HCT116 (cell line): Measurements from ENCODE around the gene ANKRD29. TPM values are rescaled to one million over a fixed set of nuclear protein-coding genes. Genes with fewer than 3 reads are reported as not detected.

Experiments used
- ATAC-seq: fragments of 200-7000 bp; cut with Tn5 transposase; 2 replicates; pipeline ENCODE4 v1.9.1; 2020; ENCODE audit warnings: mild to moderate bottlenecking, moderate library complexity
- BruUV-seq: library from RNA; stranded (reverse); fragments of 400-500 nt; replicated peaks from 2 replicates; lab custom pipeline; 2021; lab: Mats Ljungman, UMichigan
- CTCF ChIA-PET: fragments of 300-600 bp; sonication (Branson Sonifier 250); formaldehyde crosslinking; loops from one replicate; lab custom pipeline; 2021; ENCODE audit warnings: antibody characterized with exemption; lab: Charles Lee
- POLR2A ChIA-PET: fragments of 300-600, 350-600 bp; sonication (Branson Sonifier 250); formaldehyde crosslinking; loops from one replicate; lab custom pipeline; 2021; ENCODE audit warnings: antibody characterized with exemption; lab: Charles Lee
- RAD21 ChIA-PET, 2 experiments: fragments of 300-600 bp; sonication (Branson Sonifier 250); formaldehyde crosslinking; loops; one replicate each; lab custom pipeline; 2023; ENCODE audit warnings: low total read pairs in 2 of 2; ENCODE audit not compliant: uncharacterized antibody in 2 of 2, unreplicated experiment in 2 of 2, low non-redundant PET in 1 of 2; lab: Charles Lee
- DNase-seq: peaks from one replicate; pipeline ENCODE4 v3.0.0-alpha.2; 2010; ENCODE audit warnings: low read depth, low spot score
- H2AFZ ChIP-seq: fragments of 200-600 bp; shearing (Covaris generic), sonication (generic); 2 replicates; pipeline ENCODE4 v1.6.1; 2017; ENCODE audit warnings: low read depth, mixed run types, mixed read lengths, antibody characterized with exemption, low read length; ENCODE audit not compliant: poor library complexity, severe bottlenecking
- H3K27ac ChIP-seq: 2 replicates; pipeline ENCODE4 v1.5.1; 2012; ENCODE audit warnings: low read depth, low read length
- H3K27me3 ChIP-seq: fragments of 200-600 bp; sonication (generic); 2 replicates; pipeline ENCODE4 v1.6.1; 2016; ENCODE audit warnings: mixed run types, low read length, mixed read lengths; ENCODE audit not compliant: insufficient read depth
- H3K36me3 ChIP-seq, 2 experiments: fragments of 200-500 bp in 1 of 2; fragments of 200-600 bp in 1 of 2; sonication (Bioruptor generic) in 1 of 2; sonication (generic) in 1 of 2; 2 replicates each; pipeline versions ENCODE4 v1.5.1 to v1.6.1; 2014 to 2016; ENCODE audit warnings: low read length in 2 of 2, inconsistent platforms in 1 of 2, mixed read lengths in 1 of 2, mixed run types in 1 of 2; ENCODE audit not compliant: insufficient read depth in 2 of 2, control insufficient read depth in 1 of 2
- H3K4me1 ChIP-seq, 2 experiments: fragments of 200-600 bp in 1 of 2; sonication (generic) in 1 of 2; 2 replicates each; pipeline versions ENCODE4 v1.5.1 to v1.6.1; 2012 to 2017; ENCODE audit warnings: low read length in 2 of 2, inconsistent platforms in 1 of 2, mild to moderate bottlenecking in 1 of 2, mixed read lengths in 1 of 2, mixed run types in 1 of 2, moderate library complexity in 1 of 2; ENCODE audit not compliant: insufficient read depth in 2 of 2, control insufficient read depth in 1 of 2
- H3K4me2 ChIP-seq: fragments of 200-600 bp; sonication (generic); 2 replicates; pipeline ENCODE4 v1.6.1; 2017; ENCODE audit warnings: mixed run types, low read length, mixed read lengths
- H3K4me3 ChIP-seq, 2 experiments: fragments of 200-600 bp in 1 of 2; sonication (generic) in 1 of 2; replicated peaks in 1 of 2; 2 replicates each; pipeline ENCODE4 v1.5.1; 2011 to 2016; ENCODE audit warnings: low read length in 2 of 2, control low read depth in 1 of 2, low read depth in 1 of 2, mild to moderate bottlenecking in 1 of 2, mixed read lengths in 1 of 2, mixed run types in 1 of 2
- H3K79me2 ChIP-seq: fragments of 200-600 bp; sonication (generic); 2 replicates; pipeline ENCODE4 v1.6.1; 2017; ENCODE audit warnings: mild to moderate bottlenecking, mixed run types, low read length, moderate library complexity, mixed read lengths; ENCODE audit not compliant: insufficient read depth
- H3K9ac ChIP-seq: fragments of 200-600 bp; sonication (generic); 2 replicates; pipeline ENCODE4 v1.6.1; 2016; ENCODE audit warnings: low read length, mixed read lengths
- H3K9me2 ChIP-seq: fragments of 200-600 bp; sonication (generic), shearing (Covaris generic); 2 replicates; pipeline ENCODE4 v1.6.1; 2017; ENCODE audit warnings: mixed run types, mild to moderate bottlenecking, moderate library complexity; ENCODE audit not compliant: insufficient read depth
- H3K9me3 ChIP-seq, 2 experiments: fragments of 200-500 bp in 1 of 2; fragments of 200-600 bp in 1 of 2; sonication (Bioruptor generic) in 1 of 2; sonication (generic) in 1 of 2; 2 replicates each; pipeline ENCODE4 v1.6.1; 2014 to 2017; ENCODE audit warnings: low read length in 2 of 2, mixed read lengths in 2 of 2, inconsistent platforms in 1 of 2, low read depth in 1 of 2, mild to moderate bottlenecking in 1 of 2, mixed run types in 1 of 2, moderate library complexity in 1 of 2; ENCODE audit not compliant: control insufficient read depth in 1 of 2, insufficient read depth in 1 of 2
- H4K20me1 ChIP-seq: fragments of 200-600 bp; sonication (generic), shearing (Covaris generic); 2 replicates; pipeline ENCODE4 v1.6.1; 2017; ENCODE audit warnings: mixed run types, mild to moderate bottlenecking, moderate library complexity; ENCODE audit not compliant: insufficient read depth
- CBX3 ChIP-seq: IDR thresholded peaks from 2 replicates; pipeline ENCODE4 v1.6.1; 2012; ENCODE audit warnings: low read depth
- CTCF ChIP-seq, 3 experiments: fragments of 200-600 bp in 1 of 3; sonication (generic) in 1 of 3; IDR thresholded peaks in 2 of 3; conservative IDR thresholded peaks in 1 of 3; 2 replicates each; pipeline ENCODE4 v1.5.1; 2012 to 2017; ENCODE audit warnings: low read depth in 2 of 3, low read length in 2 of 3, antibody characterized with exemption in 1 of 3, borderline replicate concordance in 1 of 3, control low read depth in 1 of 3, mild to moderate bottlenecking in 1 of 3, mixed read lengths in 1 of 3, mixed run types in 1 of 3, moderate library complexity in 1 of 3; ENCODE audit not compliant: insufficient read depth in 1 of 3
- EGR1 ChIP-seq: IDR thresholded peaks from 2 replicates; pipeline ENCODE4 v1.6.1; 2012; ENCODE audit warnings: low read depth
- ELF1 ChIP-seq: IDR thresholded peaks from 2 replicates; pipeline ENCODE4 v1.6.1; 2012; ENCODE audit warnings: low read depth, borderline replicate concordance
- EZH2 ChIP-seq: fragments of 200-600 bp; sonication (generic); IDR thresholded peaks from 2 replicates; pipeline ENCODE4 v1.6.1; 2017; ENCODE audit warnings: antibody characterized with exemption, mixed run types
- EZH2phosphoT487 ChIP-seq: fragments of 200-600 bp; IDR thresholded peaks from 2 replicates; pipeline ENCODE4 v1.6.1; 2018; ENCODE audit warnings: antibody characterized with exemption, borderline replicate concordance
- RAD21 ChIP-seq: IDR thresholded peaks from 2 replicates; pipeline ENCODE4 v1.6.1; 2012; ENCODE audit warnings: low read depth, mild to moderate bottlenecking
- SRF ChIP-seq: IDR thresholded peaks from 2 replicates; pipeline ENCODE4 v1.6.1; 2012; ENCODE audit warnings: low read depth
- TCF7L2 ChIP-seq: IDR thresholded peaks from 2 replicates; pipeline ENCODE4 v1.7.0; 2011; ENCODE audit warnings: borderline replicate concordance, inconsistent platforms; ENCODE audit not compliant: insufficient read depth, insufficient read length; ENCODE audit errors: extremely low read depth
- intact Hi-C: fragments of 100-400 bp; cut with micrococcal nuclease; formaldehyde crosslinking; loops from 2 replicates; pipeline ENCODE4 v1.10.0; 2022
- total RNA-seq: library from RNA; stranded (reverse); gene quantifications from one replicate; pipeline ENCODE4 v1.2.1, GENCODE V29; 2021; ENCODE audit not compliant: unreplicated experiment
- TF ChIP-seq, protein P1 (sequence below): IDR thresholded peaks from 2 replicates; pipeline ENCODE4 v1.6.1; 2012
- TF ChIP-seq, protein P2 (sequence below): IDR thresholded peaks from 2 replicates; pipeline ENCODE4 v1.6.1; 2011; ENCODE audit warnings: mild to moderate bottlenecking, low read length, moderate library complexity; ENCODE audit not compliant: insufficient replicate concordance; ENCODE audit errors: extremely low read depth

The ANKRD29 gene
- total RNA-seq, 1 experiment from 2014 or later, result 8.8 TPM

- TF ChIP-seq EZH2phosphoT487 (no peak), EZH2 (no peak), CTCF (IDR thresholded peaks at IDR 0.05 in 2 of 3, conservative IDR thresholded peaks at IDR 0.05 in 1 of 3; ENCODE audit: borderline replicate concordance in 1 of 3, insufficient read depth in 1 of 3, low read depth in 2 of 3, low read length in 2 of 3) (no peak), TCF7L2 (no peak)
- TF ChIP-seq, protein P1, sequence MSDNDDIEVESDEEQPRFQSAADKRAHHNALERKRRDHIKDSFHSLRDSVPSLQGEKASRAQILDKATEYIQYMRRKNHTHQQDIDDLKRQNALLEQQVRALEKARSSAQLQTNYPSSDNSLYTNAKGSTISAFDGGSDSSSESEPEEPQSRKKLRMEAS, result no peak
- TF ChIP-seq, all 23 proteins: peak for 0
These were observed 108.8 kb downstream of the ANKRD29 start (continued) for GRCh38 chr18:23553887-23554286.

DNA sequence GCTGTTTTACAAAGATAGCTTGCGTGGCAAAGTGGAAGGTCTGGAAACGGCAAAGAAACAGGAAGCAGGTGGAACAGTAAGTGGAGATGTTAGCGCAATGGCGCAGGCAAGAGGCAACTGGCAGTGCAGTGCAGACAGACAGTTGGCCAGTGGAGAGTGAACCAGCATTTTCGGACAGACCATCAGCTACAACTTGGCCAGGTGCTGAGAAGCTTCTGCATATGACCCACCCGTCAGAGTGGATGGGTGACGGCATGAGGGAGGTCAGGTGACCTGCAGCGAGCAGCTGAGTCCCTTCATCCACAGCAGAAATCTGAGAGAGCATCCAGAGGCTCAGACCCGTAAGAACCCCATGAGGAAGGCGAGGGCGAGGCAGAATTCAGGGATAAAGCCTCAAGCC lies 110.2 kb downstream of the ANKRD29 start:
- ATAC-seq (no peak), DNase-seq (no peak)
- TF ChIP-seq EZH2 (no peak), SRF (no peak), CBX3 (no peak), RAD21 (no peak), EZH2phosphoT487 (no peak), TCF7L2 (no peak), CTCF (IDR thresholded peaks at IDR 0.05 in 2 of 3, conservative IDR thresholded peaks at IDR 0.05 in 1 of 3; ENCODE audit: borderline replicate concordance in 1 of 3, insufficient read depth in 1 of 3, low read depth in 2 of 3, low read length in 2 of 3) (no peak), EGR1 (no peak), ELF1 (no peak)
- TF ChIP-seq, protein P2, sequence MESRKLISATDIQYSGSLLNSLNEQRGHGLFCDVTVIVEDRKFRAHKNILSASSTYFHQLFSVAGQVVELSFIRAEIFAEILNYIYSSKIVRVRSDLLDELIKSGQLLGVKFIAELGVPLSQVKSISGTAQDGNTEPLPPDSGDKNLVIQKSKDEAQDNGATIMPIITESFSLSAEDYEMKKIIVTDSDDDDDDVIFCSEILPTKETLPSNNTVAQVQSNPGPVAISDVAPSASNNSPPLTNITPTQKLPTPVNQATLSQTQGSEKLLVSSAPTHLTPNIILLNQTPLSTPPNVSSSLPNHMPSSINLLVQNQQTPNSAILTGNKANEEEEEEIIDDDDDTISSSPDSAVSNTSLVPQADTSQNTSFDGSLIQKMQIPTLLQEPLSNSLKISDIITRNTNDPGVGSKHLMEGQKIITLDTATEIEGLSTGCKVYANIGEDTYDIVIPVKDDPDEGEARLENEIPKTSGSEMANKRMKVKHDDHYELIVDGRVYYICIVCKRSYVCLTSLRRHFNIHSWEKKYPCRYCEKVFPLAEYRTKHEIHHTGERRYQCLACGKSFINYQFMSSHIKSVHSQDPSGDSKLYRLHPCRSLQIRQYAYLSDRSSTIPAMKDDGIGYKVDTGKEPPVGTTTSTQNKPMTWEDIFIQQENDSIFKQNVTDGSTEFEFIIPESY, result no peak
- intact Hi-C loops, result no loop called here
- H3K4me3 ChIP-seq, result no peak overlapping the region
- no TSS peak for BruUV-seq
- H3K36me3 ChIP-seq, result peaks cover 36 to 41% of the 10 kb centered on the region in 2 experiments
- POLR2A ChIA-PET, result no interaction called here
- no peak overlapping the region for H3K27ac ChIP-seq
- H3K79me2 ChIP-seq, result no peaks in the 10 kb centered on the region
- H3K9ac ChIP-seq, result no peak overlapping the region
- H2AFZ ChIP-seq, result no peak overlapping the region
- H3K9me2 ChIP-seq, result no peaks in the 10 kb centered on the region
- H3K27me3 ChIP-seq, result no peaks in the 10 kb centered on the region
- no peak overlapping the region for H3K4me2 ChIP-seq
- CTCF ChIA-PET, result no interaction called here
- H4K20me1 ChIP-seq, result no peaks in the 10 kb centered on the region
- peaks cover 12 to 19% of the 10 kb centered on the region in 2 experiments for H3K4me1 ChIP-seq
- RAD21 ChIA-PET, result no interaction called here
- no peaks in the 10 kb centered on the region for H3K9me3 ChIP-seq
